AG08395 (cell line): ENCODE data around the gene TET3.

Source experiments
- DNase-seq: peaks from one replicate; pipeline ENCODE4 v3.0.0; 2012; ENCODE audit warnings: mixed read lengths, low spot score

Gene TET3

DNA sequence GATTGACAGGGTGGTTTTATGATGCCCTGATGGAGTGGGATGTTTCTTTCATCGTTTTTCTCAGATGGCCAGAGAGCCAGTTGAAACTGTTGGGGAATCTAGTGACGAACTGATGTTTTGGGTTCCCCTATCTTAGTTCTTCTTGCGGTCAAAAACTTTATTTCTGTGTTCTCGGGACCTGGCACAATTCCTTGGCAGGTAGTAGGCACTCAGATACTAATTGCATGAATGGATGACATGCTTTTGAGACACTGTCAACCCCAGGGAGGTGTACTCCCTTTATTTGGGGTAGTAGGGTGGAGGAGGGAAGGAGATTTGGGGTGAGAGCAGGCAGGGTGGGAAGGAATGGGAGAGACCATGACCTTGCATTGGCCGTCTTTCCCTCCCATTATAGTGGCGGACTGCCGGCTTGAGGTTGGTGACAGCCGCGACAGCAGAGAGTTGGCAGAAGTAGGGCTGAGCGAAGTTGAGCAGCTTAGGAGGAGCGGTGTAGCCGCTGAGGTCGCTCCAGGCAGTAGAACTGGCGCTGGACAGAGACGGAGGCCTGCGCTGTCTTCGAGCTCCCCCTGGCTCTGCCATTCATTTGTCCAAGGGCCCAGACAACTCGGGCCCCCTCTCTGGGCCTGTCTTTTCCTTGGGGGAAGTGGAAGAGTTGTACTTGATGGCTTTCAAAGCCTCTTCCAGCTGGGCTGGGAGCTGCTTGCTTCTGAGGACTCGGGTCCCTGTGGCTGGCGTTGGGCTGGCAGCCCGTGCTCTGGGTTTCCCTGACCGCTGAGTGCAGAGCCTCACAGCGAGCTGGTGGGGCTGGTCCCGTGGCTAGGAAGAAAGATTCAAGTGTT is 2.6 kb downstream of the TET3 start:
- no peak for DNase-seq

- DNase-seq = no peak
Observed at GRCh38 chr2:73987948-73988700, 3.4 kb downstream of the TET3 start.

DNA sequence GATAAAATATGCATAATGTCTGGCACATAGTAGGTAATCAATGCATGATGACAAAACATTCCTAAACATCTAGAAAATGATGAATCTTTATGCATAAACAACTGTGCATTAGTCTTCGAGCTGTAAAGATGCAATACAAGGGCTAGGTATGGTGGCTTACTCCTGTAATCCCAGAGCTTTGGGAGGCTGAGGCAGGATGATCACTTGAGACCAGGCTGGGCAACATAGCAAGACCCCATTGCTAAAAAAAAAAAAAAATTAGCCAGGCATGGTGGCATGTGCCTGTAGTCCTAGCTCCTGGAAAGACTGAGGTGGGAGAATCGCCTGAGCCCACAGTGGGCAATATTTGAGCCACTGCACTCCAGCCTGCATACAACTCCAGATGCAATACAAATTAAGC is 5.3 kb downstream of the TET3 start:
- DNase-seq = no peak

DNA sequence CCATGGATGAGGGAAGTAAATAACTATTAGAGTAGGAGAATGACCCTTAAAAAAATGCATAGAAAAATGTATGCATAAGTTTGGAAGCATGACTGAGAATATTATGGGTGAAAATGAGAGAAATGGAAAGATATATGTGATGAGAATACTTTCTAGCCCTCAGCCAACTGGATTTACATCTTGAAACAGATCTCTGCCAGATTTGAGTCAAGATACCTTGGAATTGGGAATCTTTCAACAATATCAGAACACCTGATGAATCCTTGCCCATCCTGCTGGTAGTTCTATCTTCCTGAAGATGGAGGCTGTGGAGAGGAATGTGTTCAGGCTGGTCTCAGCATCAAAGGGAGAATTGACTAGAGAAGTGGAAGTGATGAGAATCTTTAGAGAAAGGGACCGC is 5.8 kb downstream of the TET3 start:
- DNase-seq = no peak

DNA sequence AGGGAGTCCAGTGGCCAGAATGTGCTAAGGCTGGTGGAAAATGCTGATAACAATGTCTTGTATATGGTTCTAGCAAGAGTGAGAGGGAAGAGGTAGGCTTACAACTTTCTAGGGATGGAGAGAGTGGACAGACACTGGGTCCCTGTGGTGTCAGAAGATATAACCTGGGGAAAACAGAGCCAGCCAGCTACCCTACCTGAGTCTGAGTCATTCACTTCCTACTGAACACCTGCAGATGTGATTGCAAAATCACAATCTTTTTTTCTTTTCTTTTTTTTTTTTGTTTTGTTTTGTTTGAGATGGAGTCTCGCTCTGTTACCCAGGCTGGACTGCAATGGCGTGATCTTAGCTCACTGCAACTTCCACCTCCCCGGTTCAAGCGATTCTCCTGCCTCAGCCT is 7.3 kb downstream of the TET3 start:
- no peak for DNase-seq

DNA sequence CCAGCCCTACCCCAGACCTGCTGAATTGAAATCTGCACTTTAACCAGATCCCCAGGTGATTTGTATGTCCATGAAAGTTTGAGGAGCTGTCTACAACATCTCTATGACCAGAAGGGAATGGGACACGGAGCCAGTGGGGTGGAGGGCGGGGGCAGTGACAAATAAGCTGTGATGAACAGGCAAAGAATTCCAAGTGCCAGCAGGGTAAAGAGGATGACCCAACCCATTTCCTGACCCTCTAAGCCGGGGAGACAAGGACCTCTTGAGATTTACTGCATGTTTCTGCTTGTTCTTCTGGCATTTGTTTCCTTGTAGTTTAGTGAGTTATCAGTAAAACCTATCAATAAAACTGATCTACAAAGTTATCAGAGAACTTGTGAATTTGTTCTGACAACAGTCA is 8.7 kb downstream of the TET3 start:
- no peak for DNase-seq

GRCh38 chr2:73993778-73994177 is 9.1 kb downstream of the TET3 start:
- no peak for DNase-seq

GRCh38 chr2:73994178-73994831 is 9.6 kb downstream of the TET3 start:
- no peak for DNase-seq

DNA sequence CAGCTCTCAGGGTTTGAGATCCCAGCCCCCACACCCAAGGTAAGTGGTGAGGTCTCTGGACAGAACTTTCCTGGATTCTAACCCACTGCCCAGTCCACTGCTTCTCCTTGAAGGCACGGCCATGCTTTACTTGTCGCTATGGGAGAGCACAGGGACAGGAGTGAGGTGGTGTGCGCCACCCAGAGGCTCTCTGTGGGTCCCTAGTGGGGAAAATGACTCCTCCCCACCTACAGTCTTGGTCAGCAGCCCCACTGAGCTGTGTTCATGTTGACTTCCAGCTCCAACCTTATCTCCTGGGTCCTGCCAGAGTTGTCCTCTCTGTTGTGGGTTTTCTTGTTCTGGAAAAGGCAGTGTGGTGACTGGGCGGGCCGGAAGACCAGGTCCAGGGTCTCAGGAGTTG is 11.1 kb downstream of the TET3 start:
- no peak for DNase-seq

GRCh38 chr2:73997813-73998212 is 13.1 kb downstream of the TET3 start:
- no peak for DNase-seq

GRCh38 chr2:73998451-73998850 is 13.7 kb downstream of the TET3 start:
- DNase-seq = no peak

DNA sequence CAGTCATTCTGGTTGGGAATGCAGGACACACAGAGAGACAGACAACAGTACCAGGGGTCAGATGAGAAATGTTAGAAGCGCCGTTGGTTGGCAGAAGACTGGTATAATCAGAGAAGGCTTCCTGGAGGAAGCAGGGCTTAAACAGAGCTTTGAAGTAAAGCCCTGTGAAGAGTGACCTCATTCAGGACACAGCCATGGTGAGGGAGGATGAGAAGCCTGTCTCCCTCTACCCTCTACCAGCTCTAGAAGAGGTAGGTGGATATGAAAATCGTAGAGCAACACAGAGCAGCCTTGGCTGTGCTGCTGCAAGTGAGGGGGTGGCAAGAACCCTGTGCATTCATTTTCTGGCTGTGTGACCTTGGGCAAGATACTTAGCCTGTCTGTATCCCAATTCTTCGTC is 14.2 kb downstream of the TET3 start:
- DNase-seq = no peak

- no peak for DNase-seq
Observed at GRCh38 chr2:73999881-74000597, 15.3 kb downstream of the TET3 start.

GRCh38 chr2:74000666-74001065 is 16.0 kb downstream of the TET3 start:
- DNase-seq = no peak

GRCh38 chr2:74001121-74001520 is 16.4 kb downstream of the TET3 start:
- DNase-seq = no peak

DNA sequence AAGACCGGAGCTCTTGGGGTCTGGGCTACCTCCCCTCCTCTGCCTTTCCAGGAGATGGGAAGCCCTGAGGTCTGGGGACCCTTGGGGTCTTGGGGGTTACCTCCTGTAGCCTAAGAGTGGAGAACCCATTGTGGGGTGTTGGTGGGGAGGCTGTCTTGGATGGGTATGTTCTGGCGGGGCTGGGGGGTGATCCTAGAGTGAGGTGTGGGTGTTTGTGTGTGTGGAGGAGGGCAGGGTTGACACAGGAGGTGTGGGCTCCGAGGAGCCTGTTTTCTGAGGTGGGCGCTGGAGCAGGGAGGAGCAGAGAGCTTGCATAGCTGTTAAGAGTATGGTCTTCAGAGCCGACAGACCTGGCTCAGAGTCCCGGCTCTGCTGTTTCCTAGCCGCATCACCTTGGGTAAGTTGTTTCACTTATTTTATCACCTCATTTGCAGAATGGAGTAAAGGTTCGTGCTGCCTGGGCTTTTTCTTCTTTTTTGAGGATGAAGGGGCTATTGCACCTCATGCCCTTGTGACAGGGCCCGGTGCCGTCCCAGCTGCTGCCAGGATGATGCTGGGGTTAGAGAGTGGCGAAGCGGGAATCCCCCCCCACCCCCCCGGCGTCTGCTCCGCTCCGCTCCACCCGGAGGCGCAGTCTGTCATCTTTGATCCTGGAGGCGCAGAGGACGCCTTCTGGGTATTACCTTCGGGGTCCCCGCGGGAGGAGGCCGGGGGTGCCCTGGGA is 17.2 kb downstream of the TET3 start:
- DNase-seq = peak; percentile 46

GRCh38 chr2:74002505-74003421 is 18.1 kb downstream of the TET3 start:
- peak; percentile 92 for DNase-seq

DNA sequence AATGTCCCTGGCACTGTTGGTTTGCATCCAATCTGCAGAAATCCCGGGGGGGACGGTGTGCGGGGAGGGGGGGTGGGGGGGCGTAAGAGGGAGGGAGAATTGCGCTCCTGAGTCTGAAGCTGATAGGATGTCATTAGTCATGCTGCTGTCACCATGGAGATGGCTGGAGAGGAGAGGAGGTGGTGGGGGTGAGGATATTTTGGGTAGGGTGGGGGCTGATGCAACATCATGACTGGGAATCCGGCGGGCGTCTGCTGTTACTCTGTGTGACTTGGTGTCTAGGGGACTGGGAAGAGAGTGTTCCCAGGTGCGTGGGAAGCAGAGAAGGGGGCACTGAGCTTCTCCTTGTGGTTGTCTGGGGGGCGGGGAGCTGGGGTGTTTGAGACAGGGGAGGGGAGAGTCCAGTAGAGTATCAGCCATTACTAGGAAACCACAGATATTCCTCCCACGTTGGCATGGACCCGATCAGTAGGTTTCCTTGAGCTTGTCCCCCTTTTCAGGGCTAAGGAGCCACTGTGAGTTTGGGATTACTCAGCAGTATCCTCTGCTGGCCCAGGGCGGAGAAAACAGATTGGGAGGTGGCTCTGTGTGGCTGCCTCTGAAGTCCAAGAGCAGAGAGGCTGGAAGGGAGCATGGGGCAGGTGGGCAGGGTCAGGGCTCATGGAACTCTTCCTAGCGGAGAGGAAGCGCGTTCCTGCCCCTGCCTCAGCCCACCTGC is 18.9 kb downstream of the TET3 start:
- DNase-seq = peak; percentile 62

- DNase-seq = no peak
Observed at GRCh38 chr2:74004212-74005182, 19.8 kb downstream of the TET3 start.
